Ecto neural progenitor cell (in vitro differentiated cells): ENCODE measurements around the gene ACCSL.

Experiments used
- DNase-seq: peaks from one replicate; pipeline ENCODE4 v3.0.0-alpha.2; 2018; ENCODE audit warnings: low spot score

Gene ACCSL

GRCh38 chr11:44096360-44097185 is 48.8 kb downstream of the ACCSL start:
- no peak for DNase-seq

DNA sequence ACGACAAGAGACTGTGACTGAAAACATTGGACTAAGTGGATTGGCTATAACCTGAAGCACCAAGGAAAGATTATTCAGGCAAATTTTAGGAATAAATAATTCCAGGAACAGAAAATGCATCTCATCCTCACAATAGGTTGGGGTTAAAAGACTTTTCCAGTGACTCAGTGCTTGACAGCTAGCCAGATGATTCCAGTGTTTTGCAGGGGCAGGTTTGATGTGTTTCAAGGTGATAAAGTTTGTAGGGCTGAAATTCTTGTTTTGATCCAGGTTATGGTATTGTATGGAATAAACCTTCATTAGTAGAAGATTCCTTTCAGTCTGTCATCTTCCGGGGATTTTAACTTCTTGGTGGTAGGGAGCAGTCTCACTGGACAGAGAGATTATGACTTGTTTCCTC is 50.0 kb downstream of the ACCSL start:
- DNase-seq, result no peak

DNA sequence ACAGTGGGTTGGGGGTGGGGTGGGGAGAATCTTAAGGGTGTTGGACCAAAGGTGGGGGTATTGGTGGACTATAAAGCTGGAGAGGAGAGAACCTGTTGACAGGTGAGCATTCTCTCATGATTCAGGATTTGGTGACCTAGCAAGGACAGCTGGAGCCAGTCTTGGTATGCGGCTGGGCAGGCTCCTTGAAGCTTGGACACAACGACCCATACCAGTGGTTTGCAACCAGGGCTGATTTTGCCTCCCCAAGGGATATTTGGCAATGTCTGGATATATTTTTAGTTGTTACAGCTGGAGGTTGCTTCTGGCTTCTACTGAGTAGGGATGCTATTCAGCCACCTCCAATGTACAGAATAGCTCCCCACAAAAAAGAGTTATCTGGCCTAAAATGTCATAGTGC is 53.3 kb downstream of the ACCSL start:
- no peak for DNase-seq

- no peak for DNase-seq
Measured at GRCh38 chr11:44104481-44105294, 56.9 kb downstream of the ACCSL start.

GRCh38 chr11:44108260-44108659 is 60.5 kb downstream of the ACCSL start:
- DNase-seq, result no peak
